ENCODE results near the gene NFIB.

Gene NFIB

GRCh38 chr9:14119694-14120514 lies 194.0 kb downstream of the NFIB start:
- no peak for FAIRE-seq

GRCh38 chr9:14112226-14112625 lies 201.7 kb downstream of the NFIB start:
- no peak for FAIRE-seq
- DNase-seq (ENCODE audit: low spot score), result no peak

More at GRCh38 chr9:14119694-14120514, 194.0 kb downstream of the NFIB start:
- no peak for DNase-seq (ENCODE audit: low spot score)

- FAIRE-seq, result no peak
- no peak for DNase-seq (ENCODE audit: low spot score)
These were observed 202.2 kb downstream of the NFIB start for GRCh38 chr9:14111696-14112095.

GRCh38 chr9:14107977-14108376 lies 206.0 kb downstream of the NFIB start:
- DNase-seq (ENCODE audit: low spot score) (no peak), FAIRE-seq (no peak)

- DNase-seq (ENCODE audit: low spot score), result no peak
- FAIRE-seq, result no peak
These were observed 206.4 kb downstream of the NFIB start for GRCh38 chr9:14107495-14107894.

- DNase-seq (ENCODE audit: low spot score) (no peak), FAIRE-seq (no peak)
These were observed 207.2 kb downstream of the NFIB start for GRCh38 chr9:14106699-14107098.

GRCh38 chr9:14104496-14104895 lies 209.4 kb downstream of the NFIB start:
- FAIRE-seq (no peak), DNase-seq (ENCODE audit: low spot score) (no peak)

GRCh38 chr9:14103115-14103514 lies 210.8 kb downstream of the NFIB start:
- no peak for DNase-seq (ENCODE audit: low spot score)
- FAIRE-seq, result no peak

GRCh38 chr9:14099737-14100136 lies 214.2 kb downstream of the NFIB start:
- no peak for DNase-seq (ENCODE audit: low spot score)
- FAIRE-seq, result no peak

- FAIRE-seq, result no peak
- no peak for DNase-seq (ENCODE audit: low spot score)
These were observed 215.3 kb downstream of the NFIB start for GRCh38 chr9:14098486-14099180.

- DNase-seq (ENCODE audit: low spot score), result no peak
- no peak for FAIRE-seq
These were observed 216.1 kb downstream of the NFIB start for GRCh38 chr9:14097666-14098415.

- no peak for FAIRE-seq
- DNase-seq (ENCODE audit: low spot score), result no peak
These were observed 216.7 kb downstream of the NFIB start for GRCh38 chr9:14097215-14097614.

- DNase-seq (ENCODE audit: low spot score), result peak; percentile 42
- no peak for FAIRE-seq
These were observed 217.6 kb downstream of the NFIB start for GRCh38 chr9:14096258-14096922.

GRCh38 chr9:14095277-14095676 lies 218.7 kb downstream of the NFIB start:
- DNase-seq (ENCODE audit: low spot score) (no peak), FAIRE-seq (no peak)

- FAIRE-seq, result no peak
These were observed 219.4 kb downstream of the NFIB start for GRCh38 chr9:14094491-14094890.

GRCh38 chr9:14092344-14092743 lies 221.6 kb downstream of the NFIB start:
- DNase-seq (ENCODE audit: low spot score) (no peak), FAIRE-seq (no peak)

More at GRCh38 chr9:14094491-14094890, 219.4 kb downstream of the NFIB start:
- DNase-seq (ENCODE audit: low spot score), result no peak

- DNase-seq (ENCODE audit: low spot score) (no peak), FAIRE-seq (no peak)
These were observed 224.7 kb downstream of the NFIB start for GRCh38 chr9:14089051-14089803.

GRCh38 chr9:14087576-14087975 lies 226.4 kb downstream of the NFIB start:
- no peak for FAIRE-seq
- DNase-seq (ENCODE audit: low spot score), result no peak

- no peak for FAIRE-seq
- no peak for DNase-seq (ENCODE audit: low spot score)
These were observed 227.4 kb downstream of the NFIB start for GRCh38 chr9:14086495-14086894.

GRCh38 chr9:14085810-14086209 lies 228.1 kb downstream of the NFIB start:
- DNase-seq (ENCODE audit: low spot score), result no peak
- no peak for FAIRE-seq

- DNase-seq (ENCODE audit: low spot score) (no peak), FAIRE-seq (no peak)
These were observed 229.1 kb downstream of the NFIB start for GRCh38 chr9:14084867-14085266.

Measured in urothelium cell line (cell line).